Stomach (tissue), 9 donors: ENCODE data around the gene TMEM132D. TPM values are rescaled to one million over a fixed set of nuclear protein-coding genes. Genes with fewer than 3 reads are reported as not detected.

Experiments
- DNase-seq, 2 donors: peaks; one replicate each; pipeline versions ENCODE4 v3.0.0 to v3.0.0-alpha.2; 2013 to 2019
- H3K27ac ChIP-seq, 5 donors: fragments of 200-600 bp in 4 of 5; sonication (generic) in 4 of 5; one replicate each; pipeline ENCODE4 v1.5.1; 2013 to 2019; ENCODE audit warnings: mild to moderate bottlenecking in 1 of 5, moderate library complexity in 1 of 5
- H3K27me3 ChIP-seq, 3 donors: fragments of 200-600 bp; sonication (generic); one replicate each; pipeline ENCODE4 v1.5.1; 2017 to 2019; ENCODE audit warnings: mixed run types in 1 of 3
- H3K36me3 ChIP-seq, 4 donors: fragments of 200-600 bp; sonication (generic); 1 replicate in 3 of 4; 2 replicates in 1 of 4; pipeline ENCODE4 v1.5.1; 2016 to 2019
- H3K4me1 ChIP-seq, 4 donors: fragments of 200-600 bp; sonication (generic); one replicate each; pipeline ENCODE4 v1.5.1; 2016 to 2019
- H3K4me3 ChIP-seq, 4 donors: fragments of 200-600 bp; sonication (generic) in 3 of 4; one replicate each; pipeline ENCODE4 v1.5.1; 2016 to 2019; ENCODE audit warnings: mild to moderate bottlenecking in 1 of 4
- H3K9me3 ChIP-seq, 4 donors: fragments of 200-600 bp; sonication (generic); one replicate each; pipeline ENCODE4 v1.5.1; 2016 to 2019
- CTCF ChIP-seq, 7 experiments: fragments of 450-650 bp in 4 of 7; fragments of 200-600 bp in 3 of 7; sonication (generic) in 3 of 7; IDR thresholded peaks; one replicate each; pipeline ENCODE4 v1.5.1; 2016 to 2019; ENCODE audit warnings: antibody characterized with exemption in 7 of 7, control low read depth in 2 of 7, mild to moderate bottlenecking in 1 of 7
- EP300 ChIP-seq: sonication (generic); formaldehyde crosslinking; IDR thresholded peaks from one replicate; pipeline ENCODE4 v1.6.1; 2017; ENCODE audit warnings: antibody characterized with exemption
- POLR2A ChIP-seq, 4 donors: fragments of 450-650 bp; IDR thresholded peaks; one replicate each; pipeline ENCODE4 v1.6.1; 2016; ENCODE audit warnings: antibody characterized with exemption in 4 of 4, control low read depth in 2 of 4, mild to moderate bottlenecking in 1 of 4, moderate library complexity in 1 of 4
- POLR2AphosphoS5 ChIP-seq, 3 donors: sonication (generic); formaldehyde crosslinking; IDR thresholded peaks; one replicate each; pipeline ENCODE4 v1.6.1; 2016; ENCODE audit warnings: antibody characterized with exemption in 3 of 3
- WGBS, 5 donors: extraction: QIAGEN DNeasy Blood & Tissue Kit in 3 of 5; methylation state at CpG; one replicate each; pipeline versions ENCODE4 v1.1.5 to v1.1.7; 2013 to 2018; 5-methylcytosine and 5-hydroxymethylcytosine counted together
- intact Hi-C: fragments of 100-400 bp; cut with DNase I; formaldehyde crosslinking; loops from one replicate; pipeline ENCODE4 v1.15.1; 2023; ENCODE audit warnings: low total_unique reads
- polyA plus RNA-seq, 3 donors: library from polyadenylated mRNA; stranded (reverse); fragments of 200-250 nt; gene quantifications; one replicate each; pipeline ENCODE4 v1.2.3, GENCODE V29; 2013
- total RNA-seq, 5 donors: library from RNA; depleted of rRNA; stranded (reverse); fragments of >200 nt; gene quantifications; one replicate each; pipeline versions ENCODE4 v1.1.0 to v1.2.3, GENCODE V29; 2014 to 2016
- donor health status: healthy with polysubstance abuse.
- donor health status: Bipolar disorder and iron deficiency.
- donor health status: healthy.

TMEM132D gene
- total and polyA plus RNA-seq, 8 donors = 0.29 to 0.92 TPM; not detected in 6

- H3K27me3 ChIP-seq = no peaks in the 10 kb centered on the region
- TF ChIP-seq EP300 (no peak), POLR2AphosphoS5 (IDR thresholded peaks at IDR 0.05) (no peak), POLR2A (IDR thresholded peaks at IDR 0.05) (no peak), CTCF (IDR thresholded peaks at IDR 0.05) (no peak)
- H3K27ac ChIP-seq = no peak overlapping the region
- H3K9me3 ChIP-seq = peaks cover 0 to 4% (median 2%) of the 10 kb centered on the region in 4 donors
- intact Hi-C loops = no loop called here
- DNase-seq = no peak
- H3K36me3 ChIP-seq = no peaks in the 10 kb centered on the region
- no peaks in the 10 kb centered on the region for H3K4me1 ChIP-seq
- H3K4me3 ChIP-seq = no peak overlapping the region
- 61 to 79% (median 73%) methylated on average over 5 of the region's 5 CpGs for WGBS, 5 donors
These were observed 288.8 kb downstream of the TMEM132D start for GRCh38 chr12:129615001-129615400.

GRCh38 chr12:129614221-129614885 is 289.5 kb downstream of the TMEM132D start:
- intact Hi-C loops = no loop called here
- Histone ChIP-seq H3K36me3 (no peaks in the 10 kb centered on the region), H3K27me3 (no peaks in the 10 kb centered on the region), H3K27ac (no peak overlapping the region), H3K4me1 (no peaks in the 10 kb centered on the region), H3K9me3 (peaks cover 0 to 4% (median 2%) of the 10 kb centered on the region in 4 donors), H3K4me3 (no peak overlapping the region)
- WGBS, 5 donors = 35 to 44% (median 41%) methylated on average over 9 of the region's 9 CpGs
- DNase-seq = peak in 1 of 2 donors; percentile 28
- TF ChIP-seq CTCF (IDR thresholded peaks at IDR 0.05) (no peak), POLR2A (IDR thresholded peaks at IDR 0.05) (no peak), EP300 (no peak), POLR2AphosphoS5 (IDR thresholded peaks at IDR 0.05) (no peak)

GRCh38 chr12:129613314-129613713 is 290.5 kb downstream of the TMEM132D start:
- Histone ChIP-seq H3K27me3 (no peaks in the 10 kb centered on the region), H3K4me3 (no peak overlapping the region), H3K9me3 (peaks cover 0 to 4% (median 2%) of the 10 kb centered on the region in 4 donors), H3K36me3 (no peaks in the 10 kb centered on the region), H3K27ac (no peak overlapping the region), H3K4me1 (no peaks in the 10 kb centered on the region)
- TF ChIP-seq POLR2A (IDR thresholded peaks at IDR 0.05) = no peak
- no peak for TF ChIP-seq CTCF (IDR thresholded peaks at IDR 0.05)
- no peak for TF ChIP-seq POLR2AphosphoS5 (IDR thresholded peaks at IDR 0.05)
- no peak for TF ChIP-seq EP300
- intact Hi-C loops = no loop called here
- no peak for DNase-seq
- WGBS, 5 donors = 55 to 70% (median 58%) methylated on average over 8 to 9 of the region's 9 CpGs

- Histone ChIP-seq H3K36me3 (no peaks in the 10 kb centered on the region), H3K27ac (no peak overlapping the region), H3K27me3 (no peaks in the 10 kb centered on the region), H3K4me3 (no peak overlapping the region), H3K4me1 (no peaks in the 10 kb centered on the region), H3K9me3 (no peaks in the 10 kb centered on the region)
- 29 to 54% (median 48%) methylated on average over 5 of the region's 5 CpGs for WGBS, 5 donors
- DNase-seq = peak in 1 of 2 donors; percentile 44
- intact Hi-C loops = no loop called here
- no peak for TF ChIP-seq POLR2AphosphoS5 (IDR thresholded peaks at IDR 0.05)
- no peak for TF ChIP-seq CTCF (IDR thresholded peaks at IDR 0.05)
- TF ChIP-seq POLR2A (IDR thresholded peaks at IDR 0.05) = no peak
These were observed 293.2 kb downstream of the TMEM132D start for GRCh38 chr12:129610601-129611120.
